ENCODE measurements around the gene VPS35L. TPM values are rescaled to one million over a fixed set of nuclear protein-coding genes. Genes with fewer than 3 reads are reported as not detected.

VPS35L gene
- total and polyA plus RNA-seq, 2 donors (not counting 1 experiment from before 2014, with no cell fraction given) = 17.5 to 62.1 TPM

GRCh38 chr16:19680881-19681340 is 125.4 kb downstream of the VPS35L start:
- H3K27ac Mint-ChIP-seq = no peak overlapping the region
- TF ChIP-seq EZH2 (IDR thresholded peaks at IDR 0.05; ENCODE audit: borderline replicate concordance, insufficient read depth, low read depth, low read length, poor library complexity, severe bottlenecking) = no peak
- TF ChIP-seq CTCF (IDR thresholded peaks at IDR 0.05) = no peak
- 92% methylated on average over 4 of the region's 6 CpGs for WGBS (ENCODE audit: insufficient coverage)
- H3K9ac ChIP-seq (ENCODE audit: low read length) = no peak overlapping the region
- H3K27me3 Mint-ChIP-seq = no peaks in the 10 kb centered on the region
- peaks cover 4 to 49% of the 10 kb centered on the region in 2 experiments for H3K36me3 ChIP-seq (replicated peaks in 1 of 2; ENCODE audit: control extremely low read depth in 1 of 2, control insufficient read depth in 1 of 2, extremely low read depth in 1 of 2, insufficient read depth in 2 of 2, low read length in 1 of 2)
- no peak overlapping the region for H3K4me3 ChIP-seq (ENCODE audit: control extremely low read depth in 1 of 5, extremely low read depth in 1 of 5, insufficient read depth in 1 of 5, low read depth in 2 of 5, low read length in 4 of 5)
- ChIA-PET CTCF (no interaction called here), POLR2A (no interaction called here)
- intact Hi-C loops (cut with micrococcal nuclease) = no loop called here
- H4K20me1 ChIP-seq (ENCODE audit: control insufficient read depth, insufficient read depth, low read length, poor library complexity, severe bottlenecking) = no peaks in the 10 kb centered on the region
- peaks cover 0 to 13% (median 8%) of the 10 kb centered on the region in 3 donors for H3K9me3 ChIP-seq (ENCODE audit: control extremely low read depth in 1 of 3, control insufficient read depth in 2 of 3, insufficient read depth in 1 of 3, low read length in 2 of 3)
- H3K9me3 Mint-ChIP-seq (ENCODE audit: insufficient read depth) = peaks cover 7% of the 10 kb centered on the region
- H3K27ac ChIP-seq (ENCODE audit: low read length in 2 of 2) = no peak overlapping the region
- no peaks in the 10 kb centered on the region for H3K4me1 ChIP-seq (ENCODE audit: control insufficient read depth in 2 of 2, insufficient read depth in 2 of 2, low read length in 2 of 2)
- ATAC-seq (ENCODE audit: low read depth) = no peak
- no peaks in the 10 kb centered on the region for H3K4me1 Mint-ChIP-seq
- H3K4me2 ChIP-seq (replicated peaks; ENCODE audit: low read depth, low read length, poor library complexity, severe bottlenecking) = no peak overlapping the region
- no peaks in the 10 kb centered on the region for H3K27me3 ChIP-seq (replicated peaks in 1 of 4; ENCODE audit: control extremely low read depth in 1 of 4, control insufficient read depth in 3 of 4, insufficient read depth in 4 of 4, low read length in 3 of 4)
- H3K79me2 ChIP-seq (ENCODE audit: control insufficient read depth, insufficient read depth, low read length) = no peaks in the 10 kb centered on the region
- no peak overlapping the region for H2AFZ ChIP-seq (ENCODE audit: insufficient read depth, low read depth, low read length, poor library complexity, severe bottlenecking)
- no peak for DNase-seq
- no peak overlapping the region for H3K4me3 Mint-ChIP-seq

GRCh38 chr16:19681637-19682036 is 126.1 kb downstream of the VPS35L start:
- no peak overlapping the region for H3K9ac ChIP-seq (ENCODE audit: low read length)
- no peak overlapping the region for H3K27ac ChIP-seq (ENCODE audit: low read length in 2 of 2)
- ATAC-seq (ENCODE audit: low read depth) (no peak), DNase-seq (no peak)
- Mint-ChIP-seq H3K27ac (no peak overlapping the region), H3K9me3 (ENCODE audit: insufficient read depth) (peaks cover 7% of the 10 kb centered on the region), H3K4me1 (no peaks in the 10 kb centered on the region), H3K4me3 (no peak overlapping the region), H3K27me3 (no peaks in the 10 kb centered on the region)
- intact Hi-C loops (cut with micrococcal nuclease) = no loop called here
- no peak overlapping the region for H3K4me2 ChIP-seq (replicated peaks; ENCODE audit: low read depth, low read length, poor library complexity, severe bottlenecking)
- WGBS (ENCODE audit: insufficient coverage) = 76% methylated on average over 12 of the region's 12 CpGs
- H2AFZ ChIP-seq (ENCODE audit: insufficient read depth, low read depth, low read length, poor library complexity, severe bottlenecking) = no peak overlapping the region
- H4K20me1 ChIP-seq (ENCODE audit: control insufficient read depth, insufficient read depth, low read length, poor library complexity, severe bottlenecking) = no peaks in the 10 kb centered on the region
- peaks cover 0 to 13% (median 8%) of the 10 kb centered on the region in 3 donors for H3K9me3 ChIP-seq (ENCODE audit: control extremely low read depth in 1 of 3, control insufficient read depth in 2 of 3, insufficient read depth in 1 of 3, low read length in 2 of 3)
- H3K27me3 ChIP-seq (replicated peaks in 1 of 4; ENCODE audit: control extremely low read depth in 1 of 4, control insufficient read depth in 3 of 4, insufficient read depth in 4 of 4, low read length in 3 of 4) = no peaks in the 10 kb centered on the region
- ChIA-PET CTCF (interaction anchor here (1.3 kb wide), 1 partner anchor 8 kb away, joined by 3 read pairs; no protein-coding TSS in a partner anchor), POLR2A (no interaction called here)
- no peaks in the 10 kb centered on the region for H3K4me1 ChIP-seq (ENCODE audit: control insufficient read depth in 2 of 2, insufficient read depth in 2 of 2, low read length in 2 of 2)
- H3K79me2 ChIP-seq (ENCODE audit: control insufficient read depth, insufficient read depth, low read length) = no peaks in the 10 kb centered on the region
- TF ChIP-seq CTCF (IDR thresholded peaks at IDR 0.05) (no peak), EZH2 (IDR thresholded peaks at IDR 0.05; ENCODE audit: borderline replicate concordance, insufficient read depth, low read depth, low read length, poor library complexity, severe bottlenecking) (no peak)
- H3K36me3 ChIP-seq (replicated peaks in 1 of 2; ENCODE audit: control extremely low read depth in 1 of 2, control insufficient read depth in 1 of 2, extremely low read depth in 1 of 2, insufficient read depth in 2 of 2, low read length in 1 of 2) = peaks cover 4 to 52% of the 10 kb centered on the region in 2 experiments
- no peak overlapping the region for H3K4me3 ChIP-seq (ENCODE audit: control extremely low read depth in 1 of 5, extremely low read depth in 1 of 5, insufficient read depth in 1 of 5, low read depth in 2 of 5, low read length in 4 of 5)
